Thyroid gland (tissue), 4 donors: ENCODE results near the gene GAL3ST2. TPM values are rescaled to one million over a fixed set of nuclear protein-coding genes. Genes with fewer than 3 reads are reported as not detected.

Experiments used
- DNase-seq, 2 donors: peaks; one replicate each; pipeline ENCODE4 v3.0.0-alpha.2; 2019
- H3K27ac ChIP-seq, 3 donors: fragments of 200-600 bp; sonication (generic); 1 replicate in 2 of 3; 2 replicates in 1 of 3; pipeline ENCODE4 v1.5.1; 2016 to 2019; ENCODE audit warnings: mild to moderate bottlenecking in 1 of 3, moderate library complexity in 1 of 3
- H3K27me3 ChIP-seq: fragments of 200-600 bp; sonication (generic); one replicate; pipeline ENCODE4 v1.5.1; 2019
- H3K36me3 ChIP-seq, 2 donors: fragments of 200-600 bp; sonication (generic); one replicate each; pipeline ENCODE4 v1.5.1; 2016 to 2019
- H3K4me1 ChIP-seq, 2 donors: fragments of 200-600 bp; sonication (generic); one replicate each; pipeline ENCODE4 v1.5.1; 2017 to 2019
- H3K4me3 ChIP-seq, 3 donors: fragments of 200-600 bp; sonication (generic); replicated peaks in 1 of 3; 1 replicate in 2 of 3; 2 replicates in 1 of 3; pipeline ENCODE4 v1.5.1; 2016; ENCODE audit warnings: mild to moderate bottlenecking in 1 of 3
- H3K9me3 ChIP-seq: fragments of 200-600 bp; sonication (generic); one replicate; pipeline ENCODE4 v1.5.1; 2017
- POLR2A ChIP-seq, 2 donors: fragments of 450-650 bp; IDR thresholded peaks; one replicate each; pipeline ENCODE4 v1.6.1; 2017; ENCODE audit warnings: antibody characterized with exemption in 2 of 2, mild to moderate bottlenecking in 2 of 2, moderate library complexity in 1 of 2
- WGBS, 2 donors: methylation state at CpG; one replicate each; pipeline ENCODE4 v1.1.5; 2017; 5-methylcytosine and 5-hydroxymethylcytosine counted together
- intact Hi-C: fragments of 100-400 bp; cut with DNase I; formaldehyde crosslinking; loops from one replicate; pipeline ENCODE4 v1.15.1; 2023
- total RNA-seq, 4 donors: library from RNA; depleted of rRNA; stranded (reverse); fragments of >200 nt; gene quantifications; one replicate each; pipeline ENCODE4 v1.2.3, GENCODE V29; 2016
- TF ChIP-seq, protein P1 (sequence below), 6 experiments: fragments of 200-600 bp in 3 of 6; fragments of 450-650 bp in 3 of 6; sonication (generic) in 3 of 6; IDR thresholded peaks; one replicate each; pipeline ENCODE4 v1.5.1; 2016 to 2019; ENCODE audit warnings: antibody characterized with exemption in 6 of 6, mild to moderate bottlenecking in 2 of 6, inconsistent platforms in 1 of 6, moderate library complexity in 1 of 6

Gene GAL3ST2
- total RNA-seq, 4 donors from 2014 or later: not detected

DNA sequence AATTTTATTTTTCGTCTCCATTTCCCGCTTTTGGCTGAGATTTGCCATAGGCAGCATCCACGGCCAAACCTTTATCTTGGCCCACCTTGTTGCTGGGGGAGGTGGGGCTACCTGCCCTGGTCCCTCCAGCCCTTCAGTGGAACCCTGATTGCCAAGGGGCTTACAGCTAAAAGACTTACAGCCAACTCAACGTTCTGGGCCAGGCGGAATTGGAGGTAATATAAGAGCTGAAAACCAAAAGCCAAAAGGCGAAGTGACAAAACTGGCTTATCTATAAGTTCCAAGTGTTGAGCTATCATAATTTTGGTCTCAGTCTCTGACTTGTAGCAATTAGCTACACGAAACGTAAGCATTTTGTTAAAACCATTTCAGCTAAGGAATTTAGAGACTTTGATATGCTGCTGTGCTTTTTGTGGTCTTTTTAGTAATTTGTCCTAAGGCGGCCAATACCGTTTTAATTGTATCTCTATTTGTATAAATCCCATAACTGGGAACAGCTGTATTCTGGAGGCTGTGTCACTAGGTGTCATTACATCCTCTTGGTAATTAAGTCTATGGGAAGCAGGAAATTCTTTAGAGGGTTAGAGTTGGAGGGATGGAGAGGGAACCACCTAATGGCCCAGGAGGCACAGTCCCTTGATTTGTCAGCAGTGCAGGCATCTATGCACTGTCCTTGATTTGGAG, 58.0 kb downstream of the GAL3ST2 start:
- Histone ChIP-seq H3K27me3 (no peaks in the 10 kb centered on the region), H3K36me3 (no peaks in the 10 kb centered on the region), H3K9me3 (no peaks in the 10 kb centered on the region), H3K27ac (no peak overlapping the region), H3K4me3 (no peak overlapping the region), H3K4me1 (peaks cover 0 to 8% of the 10 kb centered on the region in 2 donors)
- intact Hi-C loops: no loop called here
- WGBS, 2 donors: 93 to 94% methylated on average over 10 of the region's 10 CpGs
- TF ChIP-seq POLR2A (IDR thresholded peaks at IDR 0.05): no peak
- TF ChIP-seq, protein P1, sequence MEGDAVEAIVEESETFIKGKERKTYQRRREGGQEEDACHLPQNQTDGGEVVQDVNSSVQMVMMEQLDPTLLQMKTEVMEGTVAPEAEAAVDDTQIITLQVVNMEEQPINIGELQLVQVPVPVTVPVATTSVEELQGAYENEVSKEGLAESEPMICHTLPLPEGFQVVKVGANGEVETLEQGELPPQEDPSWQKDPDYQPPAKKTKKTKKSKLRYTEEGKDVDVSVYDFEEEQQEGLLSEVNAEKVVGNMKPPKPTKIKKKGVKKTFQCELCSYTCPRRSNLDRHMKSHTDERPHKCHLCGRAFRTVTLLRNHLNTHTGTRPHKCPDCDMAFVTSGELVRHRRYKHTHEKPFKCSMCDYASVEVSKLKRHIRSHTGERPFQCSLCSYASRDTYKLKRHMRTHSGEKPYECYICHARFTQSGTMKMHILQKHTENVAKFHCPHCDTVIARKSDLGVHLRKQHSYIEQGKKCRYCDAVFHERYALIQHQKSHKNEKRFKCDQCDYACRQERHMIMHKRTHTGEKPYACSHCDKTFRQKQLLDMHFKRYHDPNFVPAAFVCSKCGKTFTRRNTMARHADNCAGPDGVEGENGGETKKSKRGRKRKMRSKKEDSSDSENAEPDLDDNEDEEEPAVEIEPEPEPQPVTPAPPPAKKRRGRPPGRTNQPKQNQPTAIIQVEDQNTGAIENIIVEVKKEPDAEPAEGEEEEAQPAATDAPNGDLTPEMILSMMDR (IDR thresholded peaks at IDR 0.05): no peak
- DNase-seq: no peak

DNA sequence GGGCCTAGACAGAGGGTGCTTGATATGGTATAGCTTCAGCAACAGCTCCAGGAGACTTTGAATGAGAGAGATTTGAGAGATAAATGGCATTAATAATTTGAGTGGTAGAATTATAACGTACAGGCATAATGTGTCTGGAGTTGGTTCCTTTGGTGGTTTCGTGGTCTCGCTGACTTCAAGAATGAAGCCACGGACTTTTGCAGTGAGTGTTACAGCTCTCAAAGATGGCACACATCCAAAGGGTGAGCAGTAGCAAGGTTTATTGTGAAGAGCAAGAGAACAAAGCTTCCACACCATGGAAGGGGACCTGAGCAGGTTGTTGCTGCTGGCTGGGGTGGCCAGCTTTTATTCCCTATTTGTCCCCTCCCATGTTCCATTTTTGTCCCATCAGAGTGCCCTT, 59.0 kb downstream of the GAL3ST2 start:
- H3K4me3 ChIP-seq: no peak overlapping the region
- no peaks in the 10 kb centered on the region for H3K9me3 ChIP-seq
- 63 to 65% methylated on average over 4 of the region's 4 CpGs for WGBS, 2 donors
- DNase-seq: no peak
- H3K4me1 ChIP-seq: peaks cover 0 to 8% of the 10 kb centered on the region in 2 donors
- H3K36me3 ChIP-seq: no peaks in the 10 kb centered on the region
- no peaks in the 10 kb centered on the region for H3K27me3 ChIP-seq
- H3K27ac ChIP-seq: no peak overlapping the region
- no peak for TF ChIP-seq POLR2A (IDR thresholded peaks at IDR 0.05)
- TF ChIP-seq, protein P1 (IDR thresholded peaks at IDR 0.05): no peak
- intact Hi-C loops: no loop called here

DNA sequence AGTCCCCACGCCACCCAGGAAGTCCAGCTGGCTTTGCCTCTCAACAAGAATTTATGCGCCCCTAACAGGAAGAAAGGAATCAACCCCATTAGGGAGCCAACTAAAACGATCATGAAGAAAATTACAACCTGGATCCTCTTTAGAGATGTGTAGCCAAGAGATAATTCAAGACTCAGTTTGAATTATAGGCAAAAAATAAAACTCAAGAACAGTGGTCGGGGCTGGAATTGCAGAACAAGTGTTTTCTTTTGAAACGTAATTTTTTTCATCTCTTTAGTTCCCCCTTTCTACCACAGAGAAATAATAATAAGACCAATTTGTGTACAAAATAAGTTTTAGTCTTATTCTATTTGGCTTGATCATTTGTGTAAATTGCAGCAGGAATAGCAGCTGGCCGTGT, 59.7 kb downstream of the GAL3ST2 start:
- TF ChIP-seq, protein P1 (IDR thresholded peaks at IDR 0.05): no peak
- no peak for TF ChIP-seq POLR2A (IDR thresholded peaks at IDR 0.05)
- intact Hi-C loops: no loop called here
- DNase-seq: no peak
- no peak overlapping the region for H3K4me3 ChIP-seq
- H3K27me3 ChIP-seq: no peaks in the 10 kb centered on the region
- no peaks in the 10 kb centered on the region for H3K9me3 ChIP-seq
- H3K27ac ChIP-seq: no peak overlapping the region
- WGBS, 2 donors: 53 to 58% methylated on average over 6 of the region's 6 CpGs
- H3K36me3 ChIP-seq: no peaks in the 10 kb centered on the region
- peaks cover 0 to 8% of the 10 kb centered on the region in 2 donors for H3K4me1 ChIP-seq

DNA sequence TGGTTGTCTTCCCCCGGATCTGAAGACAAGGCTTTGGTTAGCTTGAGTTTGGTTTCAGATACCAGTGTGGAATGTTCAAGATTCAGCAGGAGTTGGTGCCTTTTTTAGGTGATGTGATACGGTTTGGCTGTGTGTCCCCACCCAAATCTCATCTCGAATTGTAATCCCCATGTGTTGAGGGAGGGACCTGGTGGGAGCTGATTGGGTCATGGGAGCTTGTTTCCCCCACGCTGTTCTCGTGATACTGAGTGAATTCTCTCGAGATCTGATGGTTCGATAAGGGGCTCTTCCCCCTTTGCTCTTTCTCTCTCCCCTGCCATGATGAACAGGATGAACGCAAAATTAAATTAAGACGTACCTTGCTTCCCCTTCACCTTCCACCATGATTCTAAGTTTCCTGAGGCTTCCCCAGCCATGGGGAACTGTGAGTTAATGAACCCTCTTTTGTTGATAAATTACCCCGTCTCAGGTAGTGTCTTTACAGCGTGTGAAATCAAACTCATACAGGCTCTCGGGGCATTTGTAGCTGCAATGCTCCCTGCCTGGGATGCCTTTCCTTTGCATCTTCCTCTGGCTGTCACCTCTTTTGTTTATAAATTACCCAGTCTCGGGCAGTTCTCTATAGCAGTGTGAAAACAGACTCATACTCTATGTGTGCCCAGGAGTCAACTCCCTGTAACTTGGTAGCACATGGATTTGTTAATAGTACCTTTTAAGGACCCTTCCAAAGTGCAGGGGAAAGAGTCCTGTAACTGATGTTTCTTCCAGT, 60.8 kb downstream of the GAL3ST2 start:
- Histone ChIP-seq H3K27ac (no peak overlapping the region), H3K4me3 (no peak overlapping the region), H3K9me3 (no peaks in the 10 kb centered on the region), H3K27me3 (no peaks in the 10 kb centered on the region), H3K36me3 (no peaks in the 10 kb centered on the region), H3K4me1 (peaks cover 0 to 8% of the 10 kb centered on the region in 2 donors)
- DNase-seq: no peak
- TF ChIP-seq POLR2A (IDR thresholded peaks at IDR 0.05): no peak
- intact Hi-C loops: no loop called here
- WGBS, 2 donors: 65 to 68% methylated on average over 13 of the region's 13 CpGs

DNA sequence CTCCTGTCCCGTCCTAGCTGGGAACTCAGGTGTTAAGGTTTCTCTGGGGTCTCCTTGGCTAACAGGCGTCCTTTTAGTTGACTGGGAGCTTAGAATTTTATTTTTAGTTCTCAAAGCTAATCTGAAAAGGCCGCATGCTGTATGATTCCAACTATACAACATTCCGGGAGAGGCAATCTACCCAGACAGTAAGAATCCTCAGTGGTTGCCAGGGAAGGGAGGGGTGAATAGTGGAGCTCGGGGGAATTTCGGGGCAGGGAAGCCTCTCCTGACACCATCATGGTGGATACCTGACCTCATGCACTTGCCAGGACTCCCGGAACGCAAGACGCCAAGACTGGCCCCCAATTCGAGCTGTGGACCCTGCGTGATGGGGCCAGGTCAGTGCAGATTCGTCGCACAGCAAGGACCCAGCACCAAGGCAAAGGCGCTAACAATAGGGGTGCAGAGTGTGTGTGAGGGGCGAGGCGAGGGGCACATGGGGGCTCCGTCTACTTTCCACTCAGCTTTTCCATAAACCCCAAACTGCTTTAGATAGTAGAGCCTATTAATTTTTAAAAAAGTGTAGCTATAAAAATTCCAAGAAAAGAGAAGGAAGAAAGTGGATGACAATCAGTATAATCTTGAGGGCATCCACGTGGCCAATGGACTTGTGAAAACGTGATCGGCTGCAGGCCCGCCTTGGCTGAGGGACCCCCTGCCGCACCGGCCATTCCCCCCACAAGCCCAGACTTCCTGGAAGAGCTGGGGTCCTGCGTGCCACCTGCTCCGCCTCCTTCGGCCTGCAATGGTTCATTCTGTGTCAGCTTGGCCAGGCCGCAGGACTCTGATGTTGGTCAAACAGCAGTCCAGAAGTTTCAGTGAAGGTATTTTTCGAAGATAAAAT, 64.8 kb downstream of the GAL3ST2 start:
- Histone ChIP-seq H3K27me3 (no peaks in the 10 kb centered on the region), H3K27ac (no peak overlapping the region), H3K9me3 (no peaks in the 10 kb centered on the region), H3K36me3 (no peaks in the 10 kb centered on the region), H3K4me1 (peaks cover 7% of the 10 kb centered on the region in 2 donors), H3K4me3 (no peak overlapping the region)
- TF ChIP-seq POLR2A (IDR thresholded peaks at IDR 0.05): no peak
- TF ChIP-seq, protein P1 (IDR thresholded peaks at IDR 0.05): no peak
- DNase-seq: no peak
- WGBS, 2 donors: 85 to 89% methylated on average over 28 of the region's 28 CpGs
- intact Hi-C loops: no loop called here
